Measurements from ENCODE around the gene TBX19.

The TBX19 gene

DNA sequence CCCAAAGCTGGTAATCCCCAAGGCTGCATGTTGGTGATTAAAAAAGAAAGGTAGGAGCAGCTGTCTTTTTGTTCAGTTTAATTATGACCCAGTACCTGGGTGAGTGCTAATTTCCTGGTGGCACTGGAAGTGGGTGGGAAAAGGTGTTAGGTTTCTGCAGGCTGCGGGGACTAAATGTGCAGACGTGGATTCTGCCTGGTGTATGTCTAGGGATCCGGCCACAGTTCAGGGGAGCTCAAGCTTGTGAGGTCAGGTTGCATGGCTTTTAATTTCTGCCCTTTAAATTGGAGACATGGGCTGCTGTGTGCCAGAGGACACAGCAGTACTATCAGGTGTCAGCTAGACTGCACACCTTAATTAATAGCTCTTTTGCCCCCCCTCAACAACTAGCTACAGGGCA lies 20.3 kb upstream of the TBX19 start:
- no peak overlapping the region for H3K27ac ChIP-seq
- TF ChIP-seq ZFX (IDR thresholded peaks at IDR 0.05; ENCODE audit: borderline replicate concordance): no peak
- no peak for TF ChIP-seq CTCF (IDR thresholded peaks at IDR 0.05)

- H3K27ac ChIP-seq: no peak overlapping the region
- TF ChIP-seq ZFX (IDR thresholded peaks at IDR 0.05; ENCODE audit: borderline replicate concordance) (no peak), CTCF (IDR thresholded peaks at IDR 0.05) (no peak)
These were observed 19.3 kb upstream of the TBX19 start for GRCh38 chr1:168261390-168261789.

GRCh38 chr1:168263130-168263529 lies 17.5 kb upstream of the TBX19 start:
- H3K27ac ChIP-seq: no peak overlapping the region
- TF ChIP-seq CTCF (IDR thresholded peaks at IDR 0.05) (no peak), ZFX (IDR thresholded peaks at IDR 0.05; ENCODE audit: borderline replicate concordance) (no peak)

DNA sequence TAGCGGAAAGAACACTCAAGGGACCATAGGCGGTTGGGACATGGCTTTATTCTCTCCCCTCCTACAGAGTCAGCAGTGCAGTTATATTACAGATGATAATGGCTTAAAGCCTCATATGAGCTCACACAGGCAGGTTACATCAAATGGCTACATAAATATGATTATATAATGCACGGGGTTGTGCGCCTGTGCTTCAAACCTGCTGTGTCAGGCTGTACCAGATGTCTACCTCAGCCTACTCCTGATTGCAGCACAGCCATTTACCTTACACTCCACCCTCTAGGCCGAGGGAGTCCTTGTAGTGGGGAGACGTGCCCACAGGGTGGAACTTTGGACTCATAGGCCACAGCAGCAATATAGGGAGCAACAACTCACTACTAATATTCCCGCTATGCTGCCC lies 16.4 kb upstream of the TBX19 start:
- no peak overlapping the region for H3K27ac ChIP-seq
- TF ChIP-seq ZFX (IDR thresholded peaks at IDR 0.05; ENCODE audit: borderline replicate concordance) (no peak), CTCF (IDR thresholded peaks at IDR 0.05) (no peak)

DNA sequence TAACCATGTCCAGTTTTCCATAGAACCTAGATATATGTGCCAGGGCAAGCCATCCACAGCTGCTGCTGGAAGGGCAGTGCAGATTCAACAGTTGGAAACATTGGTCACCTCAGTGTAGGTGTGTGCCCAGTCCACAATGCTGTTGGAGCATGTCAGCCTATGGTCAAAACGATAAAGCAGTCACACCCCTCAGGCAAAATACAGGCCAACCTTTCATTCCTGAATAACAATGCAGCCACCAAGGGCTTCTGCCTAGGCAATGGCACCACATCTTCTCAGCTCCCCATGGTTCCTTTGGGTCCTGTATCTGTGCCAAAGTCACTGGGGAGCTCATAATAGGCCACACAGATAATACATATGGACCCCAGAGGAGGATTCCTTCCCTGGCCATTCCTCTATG lies 15.1 kb upstream of the TBX19 start:
- H3K27ac ChIP-seq: no peak overlapping the region
- TF ChIP-seq ZFX (IDR thresholded peaks at IDR 0.05; ENCODE audit: borderline replicate concordance) (no peak), CTCF (IDR thresholded peaks at IDR 0.05) (no peak)

DNA sequence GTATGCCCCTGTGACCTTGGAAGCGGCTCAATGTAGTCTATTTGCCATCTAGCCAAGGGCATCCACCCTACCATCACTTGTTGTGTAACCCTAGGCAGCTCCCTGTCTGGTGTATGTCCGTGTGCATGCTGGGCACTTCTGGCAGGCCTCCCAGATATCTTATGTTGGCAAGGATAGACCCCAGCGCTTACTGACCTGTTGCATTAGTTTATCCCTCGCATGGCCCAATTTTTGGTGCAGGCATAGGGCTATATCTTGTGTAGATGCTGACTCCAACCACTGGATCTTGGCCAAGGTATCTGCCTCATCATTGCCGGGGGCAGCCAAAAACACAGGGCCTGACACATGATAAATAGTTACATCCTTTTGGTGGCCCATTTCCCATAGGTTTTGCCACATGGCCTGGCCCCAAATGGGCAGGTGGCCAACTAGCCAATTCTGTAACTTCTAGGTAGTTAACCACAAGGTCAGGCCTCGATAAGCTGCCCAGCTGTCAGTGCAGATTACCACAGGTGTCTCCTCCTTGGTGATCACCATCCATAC lies 14.0 kb upstream of the TBX19 start:
- no peak for TF ChIP-seq CTCF (IDR thresholded peaks at IDR 0.05)
- TF ChIP-seq ZFX (IDR thresholded peaks at IDR 0.05; ENCODE audit: borderline replicate concordance): no peak
- no peak overlapping the region for H3K27ac ChIP-seq

- TF ChIP-seq ZFX (IDR thresholded peaks at IDR 0.05; ENCODE audit: borderline replicate concordance) (no peak), CTCF (IDR thresholded peaks at IDR 0.05) (no peak)
- no peak overlapping the region for H3K27ac ChIP-seq
These were observed 9.0 kb upstream of the TBX19 start for GRCh38 chr1:168271636-168272035.
